AML-193 (cell line): Measurements from ENCODE around the gene EFNA2.

Experiments used
- DNase-seq, 2 experiments: peaks; one replicate each; lab custom pipeline; 2025; lab: John Stamatoyannopoulos, UW

EFNA2 gene

GRCh38 chr19:1284293-1284978 is 1.2 kb upstream of the EFNA2 start:
- DNase-seq, result no peak

GRCh38 chr19:1284979-1285736 is 515 bp upstream of the EFNA2 start:
- DNase-seq, result no peak

GRCh38 chr19:1286487-1287353 is 1.0 kb downstream of the EFNA2 start:
- DNase-seq, result no peak

- DNase-seq, result no peak
These were observed 1.9 kb downstream of the EFNA2 start for GRCh38 chr19:1287354-1288225.

GRCh38 chr19:1288226-1288612 is 2.5 kb downstream of the EFNA2 start:
- no peak for DNase-seq

- DNase-seq, result no peak
These were observed 3.4 kb downstream of the EFNA2 start for GRCh38 chr19:1288833-1289685.

GRCh38 chr19:1289686-1290025 is 4.0 kb downstream of the EFNA2 start:
- DNase-seq, result no peak

- no peak for DNase-seq
These were observed 4.6 kb downstream of the EFNA2 start for GRCh38 chr19:1290196-1290702.

- no peak for DNase-seq
These were observed 5.3 kb downstream of the EFNA2 start for GRCh38 chr19:1290703-1291651.

- DNase-seq, result no peak
These were observed 6.2 kb downstream of the EFNA2 start for GRCh38 chr19:1291761-1292418.

GRCh38 chr19:1292419-1293151 is 6.9 kb downstream of the EFNA2 start:
- no peak for DNase-seq

- no peak for DNase-seq
These were observed 8.3 kb downstream of the EFNA2 start for GRCh38 chr19:1293782-1294604.

- DNase-seq, result no peak
These were observed 9.0 kb downstream of the EFNA2 start for GRCh38 chr19:1294688-1295087.

- no peak for DNase-seq
These were observed 9.7 kb downstream of the EFNA2 start for GRCh38 chr19:1295169-1296012.

GRCh38 chr19:1296078-1296477 is 10.4 kb downstream of the EFNA2 start:
- no peak for DNase-seq

- DNase-seq, result no peak
These were observed 11.1 kb downstream of the EFNA2 start for GRCh38 chr19:1296575-1297271.
